CD4-positive, alpha-beta T cell (primary cell): ENCODE data around the gene AKAP5. TPM values are rescaled to one million over a fixed set of nuclear protein-coding genes. Genes with fewer than 3 reads are reported as not detected.
A peak's percentile ranks its signal among the peaks of the same experiment; 100 is the strongest.

Experiments
- ATAC-seq: fragments of 200-7000 bp; cut with Tn5 transposase; one replicate; pipeline ENCODE4 v1.10.0; 2022; ENCODE audit warnings: mild to moderate bottlenecking; ENCODE audit not compliant: poor library complexity
- CTCF ChIA-PET: fragments of 350-600 bp; sonication (Branson Sonifier 250); formaldehyde crosslinking; loops from one replicate; lab custom pipeline; 2021; ENCODE audit warnings: antibody characterized with exemption, inconsistent platforms; lab: Charles Lee
- POLR2A ChIA-PET: fragments of 350-600 bp; sonication (Branson Sonifier 250); formaldehyde crosslinking; loops from one replicate; lab custom pipeline; 2021; ENCODE audit warnings: antibody characterized with exemption, inconsistent platforms; lab: Charles Lee
- DNase-seq, 14 experiments: peaks; one replicate each; pipeline ENCODE4 v3.0.0-alpha.2; 2013 to 2020; ENCODE audit warnings: mixed read lengths in 2 of 14
- H3K27ac ChIP-seq, 2 donors: one replicate each; pipeline versions ENCODE4 v1.5.1 to v1.7.0; 2013; ENCODE audit warnings: low read length in 2 of 2, low read depth in 1 of 2, mild to moderate bottlenecking in 1 of 2
- H3K27me3 ChIP-seq, 2 experiments: 1 replicate in 1 of 2; 2 replicates in 1 of 2; pipeline versions ENCODE4 v1.6.1 to v1.7.0; 2013; ENCODE audit warnings: low read length in 2 of 2, control low read depth in 1 of 2, mild to moderate bottlenecking in 1 of 2, moderate library complexity in 1 of 2; ENCODE audit not compliant: insufficient read depth in 2 of 2, control insufficient read depth in 1 of 2
- H3K36me3 ChIP-seq: one replicate; pipeline ENCODE4 v1.6.1; 2013; ENCODE audit warnings: low read length, control low read depth; ENCODE audit not compliant: insufficient read depth
- H3K4me1 ChIP-seq: one replicate; pipeline ENCODE4 v1.6.1; 2013; ENCODE audit warnings: low read length, control low read depth; ENCODE audit not compliant: insufficient read depth
- H3K4me3 ChIP-seq: one replicate; pipeline ENCODE4 v1.5.1; 2013; ENCODE audit warnings: mild to moderate bottlenecking, low read length, moderate library complexity
- H3K9me3 ChIP-seq, 2 experiments: 1 replicate in 1 of 2; 2 replicates in 1 of 2; pipeline versions ENCODE4 v1.6.1 to v1.7.0; 2013; ENCODE audit warnings: low read length in 2 of 2, mild to moderate bottlenecking in 2 of 2, control low read depth in 1 of 2, moderate library complexity in 1 of 2; ENCODE audit not compliant: control insufficient read depth in 1 of 2, insufficient read depth in 1 of 2
- H3K27ac Mint-ChIP-seq: one replicate; pipeline ENCODE4 v1.8.0; 2020; ENCODE audit warnings: mixed read lengths
- H3K27me3 Mint-ChIP-seq: one replicate; pipeline ENCODE4 v1.8.0; 2021; ENCODE audit warnings: mixed read lengths
- H3K36me3 Mint-ChIP-seq: one replicate; pipeline ENCODE4 v1.8.0; 2021; ENCODE audit warnings: low read depth, mixed read lengths
- H3K4me1 Mint-ChIP-seq: one replicate; pipeline ENCODE4 v1.8.0; 2021; ENCODE audit warnings: low read depth, mixed read lengths
- H3K4me3 Mint-ChIP-seq: one replicate; pipeline ENCODE4 v1.8.0; 2020; ENCODE audit warnings: mild to moderate bottlenecking, mixed read lengths
- H3K9me3 Mint-ChIP-seq: one replicate; pipeline ENCODE4 v1.8.0; 2020; ENCODE audit warnings: mixed read lengths
- intact Hi-C, 2 experiments: fragments of 100-400 bp; cut with DNase I in 1 of 2; cut with micrococcal nuclease in 1 of 2; formaldehyde crosslinking; loops; one replicate each; pipeline versions ENCODE4 v1.15.1 to v1.9.0; 2023 to 2025; cut with DNase I, micrococcal nuclease
- total RNA-seq, 174 experiments: library from RNA in 2 of 174; stranded (reverse) in 2 of 174; gene quantifications; one replicate each; pipeline ENCODE4 v1.2.3 and lab custom pipeline; 2021 to 2026
- TF ChIP-seq, protein P1 (sequence below): fragments of 200-600 bp; IDR thresholded peaks from one replicate; pipeline ENCODE4 v1.8.0; 2022; ENCODE audit warnings: antibody characterized with exemption, mild to moderate bottlenecking

AKAP5 gene
- total RNA-seq, 2 experiments from 2014 or later: 0.49 to 0.50 TPM

- H3K4me3 Mint-ChIP-seq: no peak overlapping the region
- H3K36me3 ChIP-seq: peaks cover 34% of the 10 kb centered on the region
- no peaks in the 10 kb centered on the region for H3K9me3 Mint-ChIP-seq
- ChIA-PET CTCF (no interaction called here), POLR2A (interaction anchor here (1.4 kb wide), 1 partner anchor 19 kb away, joined by 5 read pairs; no protein-coding TSS in a partner anchor)
- no peaks in the 10 kb centered on the region for H3K9me3 ChIP-seq
- peaks cover 56% of the 10 kb centered on the region for H3K36me3 Mint-ChIP-seq
- peak overlapping the region; percentile 9 to 50 for H3K27ac ChIP-seq
- TF ChIP-seq, protein P1, sequence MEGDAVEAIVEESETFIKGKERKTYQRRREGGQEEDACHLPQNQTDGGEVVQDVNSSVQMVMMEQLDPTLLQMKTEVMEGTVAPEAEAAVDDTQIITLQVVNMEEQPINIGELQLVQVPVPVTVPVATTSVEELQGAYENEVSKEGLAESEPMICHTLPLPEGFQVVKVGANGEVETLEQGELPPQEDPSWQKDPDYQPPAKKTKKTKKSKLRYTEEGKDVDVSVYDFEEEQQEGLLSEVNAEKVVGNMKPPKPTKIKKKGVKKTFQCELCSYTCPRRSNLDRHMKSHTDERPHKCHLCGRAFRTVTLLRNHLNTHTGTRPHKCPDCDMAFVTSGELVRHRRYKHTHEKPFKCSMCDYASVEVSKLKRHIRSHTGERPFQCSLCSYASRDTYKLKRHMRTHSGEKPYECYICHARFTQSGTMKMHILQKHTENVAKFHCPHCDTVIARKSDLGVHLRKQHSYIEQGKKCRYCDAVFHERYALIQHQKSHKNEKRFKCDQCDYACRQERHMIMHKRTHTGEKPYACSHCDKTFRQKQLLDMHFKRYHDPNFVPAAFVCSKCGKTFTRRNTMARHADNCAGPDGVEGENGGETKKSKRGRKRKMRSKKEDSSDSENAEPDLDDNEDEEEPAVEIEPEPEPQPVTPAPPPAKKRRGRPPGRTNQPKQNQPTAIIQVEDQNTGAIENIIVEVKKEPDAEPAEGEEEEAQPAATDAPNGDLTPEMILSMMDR: no peak
- DNase-seq (peak in 6 of 14 experiments; percentile 7 to 72 (median 48)), ATAC-seq (peak; percentile 81)
- no peak overlapping the region for H3K4me3 ChIP-seq
- peaks cover 29% of the 10 kb centered on the region for H3K4me1 Mint-ChIP-seq
- H3K4me1 ChIP-seq: peaks cover 20% of the 10 kb centered on the region
- peak overlapping the region; percentile 72 for H3K27ac Mint-ChIP-seq
- intact Hi-C loops: no loop called here
- H3K27me3 ChIP-seq: no peaks in the 10 kb centered on the region
- H3K27me3 Mint-ChIP-seq: no peaks in the 10 kb centered on the region
Measured at GRCh38 chr14:64444984-64445845, 20.1 kb upstream of the AKAP5 start.

- peak overlapping the region; percentile 52 for H3K27ac Mint-ChIP-seq
- no peaks in the 10 kb centered on the region for H3K9me3 Mint-ChIP-seq
- peak in 1 of 14 experiments; percentile 48 for DNase-seq
- H3K4me1 ChIP-seq: peaks cover 20% of the 10 kb centered on the region
- no peak overlapping the region for H3K4me3 ChIP-seq
- H3K27me3 ChIP-seq: no peaks in the 10 kb centered on the region
- POLR2A ChIA-PET: interaction anchor here (0.6 kb wide), 1 partner anchor 13 kb away, joined by 4 read pairs; no protein-coding TSS in a partner anchor
- no peaks in the 10 kb centered on the region for H3K9me3 ChIP-seq
- H3K36me3 ChIP-seq: peaks cover 35% of the 10 kb centered on the region
- intact Hi-C loops: no loop called here
- ATAC-seq: no peak
- CTCF ChIA-PET: interaction anchor here (0.7 to 1.8 kb wide), 3 partner anchors 13 to 63 kb away, joined by 3 to 6 read pairs (median 3); no protein-coding TSS in a partner anchor
- H3K4me1 Mint-ChIP-seq: peaks cover 29% of the 10 kb centered on the region
- H3K36me3 Mint-ChIP-seq: peaks cover 41% of the 10 kb centered on the region
- H3K27ac ChIP-seq: no peak overlapping the region
- H3K4me3 Mint-ChIP-seq: no peak overlapping the region
- TF ChIP-seq, protein P1: no peak
- no peaks in the 10 kb centered on the region for H3K27me3 Mint-ChIP-seq
Measured at GRCh38 chr14:64447876-64448670, 17.2 kb upstream of the AKAP5 start.

DNA sequence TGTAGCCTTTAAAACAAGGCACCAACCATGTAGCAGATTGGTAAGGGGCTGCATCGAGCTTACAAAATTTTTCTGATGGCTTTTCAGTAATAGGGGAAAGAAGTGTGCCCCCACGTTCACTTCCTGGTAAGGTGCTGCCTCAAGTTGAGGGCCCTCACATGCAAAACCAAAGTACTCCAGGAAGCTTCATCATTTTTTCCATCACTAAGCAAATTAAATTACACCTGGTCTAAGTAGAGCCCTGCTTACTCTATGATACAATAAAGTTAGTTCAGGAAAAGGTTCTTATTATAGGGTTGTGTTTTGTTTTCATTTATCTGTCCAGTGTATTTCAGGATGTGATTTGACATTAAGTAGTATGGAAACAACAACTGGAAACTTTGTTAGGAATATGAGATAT lies 15.0 kb upstream of the AKAP5 start:
- H3K4me1 ChIP-seq: peaks cover 7% of the 10 kb centered on the region
- H3K27me3 Mint-ChIP-seq: no peaks in the 10 kb centered on the region
- CTCF ChIA-PET: interaction anchor here (0.6 to 1.9 kb wide), 2 partner anchors 20 to 29 kb away, joined by 3 to 7 read pairs; no protein-coding TSS in a partner anchor
- peaks cover 44% of the 10 kb centered on the region for H3K36me3 ChIP-seq
- H3K36me3 Mint-ChIP-seq: peaks cover 44% of the 10 kb centered on the region
- intact Hi-C loops: no loop called here
- no peaks in the 10 kb centered on the region for H3K9me3 Mint-ChIP-seq
- H3K4me3 ChIP-seq: no peak overlapping the region
- H3K4me3 Mint-ChIP-seq: no peak overlapping the region
- ATAC-seq: no peak
- no peak overlapping the region for H3K27ac Mint-ChIP-seq
- no peaks in the 10 kb centered on the region for H3K27me3 ChIP-seq
- H3K9me3 ChIP-seq: no peaks in the 10 kb centered on the region
- TF ChIP-seq, protein P1: no peak
- H3K4me1 Mint-ChIP-seq: peaks cover 12% of the 10 kb centered on the region
- H3K27ac ChIP-seq: no peak overlapping the region
- POLR2A ChIA-PET: no interaction called here
- no peak for DNase-seq
